Activated T-helper 1 cell treated with anti-CD3 and anti-CD28 coated beads, Interleukin-2, amount 50 U/mL, for 16 hours (primary cell): ENCODE results near the gene SMYD3.

ENCODE experiments used
- DNase-seq, 2 donors: peaks; one replicate each; pipeline ENCODE4 v3.0.0-alpha.2; 2020; ENCODE audit warnings: low read depth in 1 of 2, low spot score in 1 of 2

SMYD3 gene

GRCh38 chr1:246000638-246001015 lies 506.5 kb downstream of the SMYD3 start:
- DNase-seq = no peak

- no peak for DNase-seq
Measured at GRCh38 chr1:245999697-246000637, 507.1 kb downstream of the SMYD3 start.

- DNase-seq = no peak
Measured at GRCh38 chr1:245997471-245998258, 509.4 kb downstream of the SMYD3 start.

- DNase-seq = no peak
Measured at GRCh38 chr1:245996811-245997210, 510.3 kb downstream of the SMYD3 start.

- DNase-seq = no peak
Measured at GRCh38 chr1:245995474-245995873, 511.6 kb downstream of the SMYD3 start.

- DNase-seq = no peak
Measured at GRCh38 chr1:245991266-245991665, 515.8 kb downstream of the SMYD3 start.

- no peak for DNase-seq
Measured at GRCh38 chr1:245990315-245991022, 516.6 kb downstream of the SMYD3 start.

GRCh38 chr1:245988393-245989078 lies 518.5 kb downstream of the SMYD3 start:
- DNase-seq = no peak

GRCh38 chr1:245987997-245988392 lies 519.1 kb downstream of the SMYD3 start:
- DNase-seq = no peak

GRCh38 chr1:245987577-245987976 lies 519.5 kb downstream of the SMYD3 start:
- no peak for DNase-seq

- no peak for DNase-seq
Measured at GRCh38 chr1:245987219-245987545, 519.9 kb downstream of the SMYD3 start.

GRCh38 chr1:245986404-245987218 lies 520.5 kb downstream of the SMYD3 start:
- DNase-seq = no peak

GRCh38 chr1:245984390-245985155 lies 522.5 kb downstream of the SMYD3 start:
- no peak for DNase-seq

GRCh38 chr1:245983294-245983967 lies 523.6 kb downstream of the SMYD3 start:
- no peak for DNase-seq

- DNase-seq = no peak
Measured at GRCh38 chr1:245979589-245979988, 527.5 kb downstream of the SMYD3 start.

GRCh38 chr1:245978915-245979314 lies 528.2 kb downstream of the SMYD3 start:
- no peak for DNase-seq

GRCh38 chr1:245972476-245972875 lies 534.6 kb downstream of the SMYD3 start:
- no peak for DNase-seq

- no peak for DNase-seq
Measured at GRCh38 chr1:245971711-245972085, 535.4 kb downstream of the SMYD3 start.
